HCT116 (cell line): Measurements from ENCODE around the gene SPTBN1. TPM values are rescaled to one million over a fixed set of nuclear protein-coding genes. Genes with fewer than 3 reads are reported as not detected.

Source experiments
- ATAC-seq: fragments of 200-7000 bp; cut with Tn5 transposase; 2 replicates; pipeline ENCODE4 v1.9.1; 2020; ENCODE audit warnings: mild to moderate bottlenecking, moderate library complexity
- BruUV-seq: library from RNA; stranded (reverse); fragments of 400-500 nt; replicated peaks from 2 replicates; lab custom pipeline; 2021; lab: Mats Ljungman, UMichigan
- CTCF ChIA-PET: fragments of 300-600 bp; sonication (Branson Sonifier 250); formaldehyde crosslinking; loops from one replicate; lab custom pipeline; 2021; ENCODE audit warnings: antibody characterized with exemption; lab: Charles Lee
- POLR2A ChIA-PET: fragments of 300-600, 350-600 bp; sonication (Branson Sonifier 250); formaldehyde crosslinking; loops from one replicate; lab custom pipeline; 2021; ENCODE audit warnings: antibody characterized with exemption; lab: Charles Lee
- RAD21 ChIA-PET, 2 experiments: fragments of 300-600 bp; sonication (Branson Sonifier 250); formaldehyde crosslinking; loops; one replicate each; lab custom pipeline; 2023; ENCODE audit warnings: low total read pairs in 2 of 2; ENCODE audit not compliant: uncharacterized antibody in 2 of 2, unreplicated experiment in 2 of 2, low non-redundant PET in 1 of 2; lab: Charles Lee
- DNase-seq: peaks from one replicate; pipeline ENCODE4 v3.0.0-alpha.2; 2010; ENCODE audit warnings: low read depth, low spot score
- H2AFZ ChIP-seq: fragments of 200-600 bp; shearing (Covaris generic), sonication (generic); 2 replicates; pipeline ENCODE4 v1.6.1; 2017; ENCODE audit warnings: low read depth, mixed run types, mixed read lengths, antibody characterized with exemption, low read length; ENCODE audit not compliant: poor library complexity, severe bottlenecking
- H3K27ac ChIP-seq: 2 replicates; pipeline ENCODE4 v1.5.1; 2012; ENCODE audit warnings: low read depth, low read length
- H3K27me3 ChIP-seq: fragments of 200-600 bp; sonication (generic); 2 replicates; pipeline ENCODE4 v1.6.1; 2016; ENCODE audit warnings: mixed run types, low read length, mixed read lengths; ENCODE audit not compliant: insufficient read depth
- H3K36me3 ChIP-seq, 2 experiments: fragments of 200-500 bp in 1 of 2; fragments of 200-600 bp in 1 of 2; sonication (Bioruptor generic) in 1 of 2; sonication (generic) in 1 of 2; 2 replicates each; pipeline versions ENCODE4 v1.5.1 to v1.6.1; 2014 to 2016; ENCODE audit warnings: low read length in 2 of 2, inconsistent platforms in 1 of 2, mixed read lengths in 1 of 2, mixed run types in 1 of 2; ENCODE audit not compliant: insufficient read depth in 2 of 2, control insufficient read depth in 1 of 2
- H3K4me1 ChIP-seq, 2 experiments: fragments of 200-600 bp in 1 of 2; sonication (generic) in 1 of 2; 2 replicates each; pipeline versions ENCODE4 v1.5.1 to v1.6.1; 2012 to 2017; ENCODE audit warnings: low read length in 2 of 2, inconsistent platforms in 1 of 2, mild to moderate bottlenecking in 1 of 2, mixed read lengths in 1 of 2, mixed run types in 1 of 2, moderate library complexity in 1 of 2; ENCODE audit not compliant: insufficient read depth in 2 of 2, control insufficient read depth in 1 of 2
- H3K4me2 ChIP-seq: fragments of 200-600 bp; sonication (generic); 2 replicates; pipeline ENCODE4 v1.6.1; 2017; ENCODE audit warnings: mixed run types, low read length, mixed read lengths
- H3K4me3 ChIP-seq, 2 experiments: fragments of 200-600 bp in 1 of 2; sonication (generic) in 1 of 2; replicated peaks in 1 of 2; 2 replicates each; pipeline ENCODE4 v1.5.1; 2011 to 2016; ENCODE audit warnings: low read length in 2 of 2, control low read depth in 1 of 2, low read depth in 1 of 2, mild to moderate bottlenecking in 1 of 2, mixed read lengths in 1 of 2, mixed run types in 1 of 2
- H3K79me2 ChIP-seq: fragments of 200-600 bp; sonication (generic); 2 replicates; pipeline ENCODE4 v1.6.1; 2017; ENCODE audit warnings: mild to moderate bottlenecking, mixed run types, low read length, moderate library complexity, mixed read lengths; ENCODE audit not compliant: insufficient read depth
- H3K9ac ChIP-seq: fragments of 200-600 bp; sonication (generic); 2 replicates; pipeline ENCODE4 v1.6.1; 2016; ENCODE audit warnings: low read length, mixed read lengths
- H3K9me2 ChIP-seq: fragments of 200-600 bp; sonication (generic), shearing (Covaris generic); 2 replicates; pipeline ENCODE4 v1.6.1; 2017; ENCODE audit warnings: mixed run types, mild to moderate bottlenecking, moderate library complexity; ENCODE audit not compliant: insufficient read depth
- H3K9me3 ChIP-seq, 2 experiments: fragments of 200-500 bp in 1 of 2; fragments of 200-600 bp in 1 of 2; sonication (Bioruptor generic) in 1 of 2; sonication (generic) in 1 of 2; 2 replicates each; pipeline ENCODE4 v1.6.1; 2014 to 2017; ENCODE audit warnings: low read length in 2 of 2, mixed read lengths in 2 of 2, inconsistent platforms in 1 of 2, low read depth in 1 of 2, mild to moderate bottlenecking in 1 of 2, mixed run types in 1 of 2, moderate library complexity in 1 of 2; ENCODE audit not compliant: control insufficient read depth in 1 of 2, insufficient read depth in 1 of 2
- H4K20me1 ChIP-seq: fragments of 200-600 bp; sonication (generic), shearing (Covaris generic); 2 replicates; pipeline ENCODE4 v1.6.1; 2017; ENCODE audit warnings: mixed run types, mild to moderate bottlenecking, moderate library complexity; ENCODE audit not compliant: insufficient read depth
- CBX3 ChIP-seq: IDR thresholded peaks from 2 replicates; pipeline ENCODE4 v1.6.1; 2012; ENCODE audit warnings: low read depth
- CEBPB ChIP-seq: IDR thresholded peaks from 2 replicates; pipeline ENCODE4 v1.6.1; 2012; ENCODE audit warnings: low read depth
- ELF1 ChIP-seq: IDR thresholded peaks from 2 replicates; pipeline ENCODE4 v1.6.1; 2012; ENCODE audit warnings: low read depth, borderline replicate concordance
- EZH2phosphoT487 ChIP-seq: fragments of 200-600 bp; IDR thresholded peaks from 2 replicates; pipeline ENCODE4 v1.6.1; 2018; ENCODE audit warnings: antibody characterized with exemption, borderline replicate concordance
- TCF7L2 ChIP-seq: IDR thresholded peaks from 2 replicates; pipeline ENCODE4 v1.7.0; 2011; ENCODE audit warnings: borderline replicate concordance, inconsistent platforms; ENCODE audit not compliant: insufficient read depth, insufficient read length; ENCODE audit errors: extremely low read depth
- YY1 ChIP-seq: IDR thresholded peaks from 2 replicates; pipeline ENCODE4 v1.6.1; 2011; ENCODE audit warnings: low read length, low read depth, moderate library complexity, mild to moderate bottlenecking; ENCODE audit not compliant: insufficient replicate concordance; ENCODE audit errors: extremely low read depth
- intact Hi-C: fragments of 100-400 bp; cut with micrococcal nuclease; formaldehyde crosslinking; loops from 2 replicates; pipeline ENCODE4 v1.10.0; 2022
- total RNA-seq: library from RNA; stranded (reverse); gene quantifications from one replicate; pipeline ENCODE4 v1.2.1, GENCODE V29; 2021; ENCODE audit not compliant: unreplicated experiment
- TF ChIP-seq, protein P1 (sequence below): IDR thresholded peaks from 2 replicates; pipeline ENCODE4 v1.6.1; 2012; ENCODE audit warnings: low read depth
- TF ChIP-seq, protein P2 (sequence below), 3 experiments: fragments of 200-600 bp in 1 of 3; sonication (generic) in 1 of 3; IDR thresholded peaks in 2 of 3; conservative IDR thresholded peaks in 1 of 3; 2 replicates each; pipeline ENCODE4 v1.5.1; 2012 to 2017; ENCODE audit warnings: low read depth in 2 of 3, low read length in 2 of 3, antibody characterized with exemption in 1 of 3, borderline replicate concordance in 1 of 3, control low read depth in 1 of 3, mild to moderate bottlenecking in 1 of 3, mixed read lengths in 1 of 3, mixed run types in 1 of 3, moderate library complexity in 1 of 3; ENCODE audit not compliant: insufficient read depth in 1 of 3
- TF ChIP-seq, protein P3 (sequence below): IDR thresholded peaks from 2 replicates; pipeline ENCODE4 v1.6.1; 2011; ENCODE audit warnings: mild to moderate bottlenecking, low read length, moderate library complexity; ENCODE audit not compliant: insufficient replicate concordance; ENCODE audit errors: extremely low read depth

The SPTBN1 gene
- total RNA-seq, 1 experiment from 2014 or later, result 84.4 TPM

DNA sequence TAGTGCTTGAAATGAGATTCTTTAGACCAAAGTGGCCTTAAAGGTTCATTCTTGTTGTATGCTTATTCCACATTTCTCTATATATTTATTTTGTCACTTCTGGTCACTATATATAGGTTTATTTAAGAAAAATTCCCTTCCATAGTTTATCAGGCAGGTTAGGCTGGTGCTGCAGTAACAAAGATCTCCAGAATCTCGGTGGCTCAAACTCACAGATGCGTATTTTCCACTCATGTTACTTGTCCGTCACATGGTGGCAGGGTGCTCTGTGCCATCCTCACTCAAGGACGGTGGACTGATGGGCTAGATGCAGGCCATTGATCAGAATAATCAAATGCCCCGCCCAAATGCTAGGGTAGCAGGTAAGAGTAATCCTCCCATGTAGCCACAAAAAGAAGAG is 19.8 kb downstream of the SPTBN1 start:
- POLR2A ChIA-PET, result no interaction called here
- no peak overlapping the region for H3K4me2 ChIP-seq
- TF ChIP-seq, protein P1, sequence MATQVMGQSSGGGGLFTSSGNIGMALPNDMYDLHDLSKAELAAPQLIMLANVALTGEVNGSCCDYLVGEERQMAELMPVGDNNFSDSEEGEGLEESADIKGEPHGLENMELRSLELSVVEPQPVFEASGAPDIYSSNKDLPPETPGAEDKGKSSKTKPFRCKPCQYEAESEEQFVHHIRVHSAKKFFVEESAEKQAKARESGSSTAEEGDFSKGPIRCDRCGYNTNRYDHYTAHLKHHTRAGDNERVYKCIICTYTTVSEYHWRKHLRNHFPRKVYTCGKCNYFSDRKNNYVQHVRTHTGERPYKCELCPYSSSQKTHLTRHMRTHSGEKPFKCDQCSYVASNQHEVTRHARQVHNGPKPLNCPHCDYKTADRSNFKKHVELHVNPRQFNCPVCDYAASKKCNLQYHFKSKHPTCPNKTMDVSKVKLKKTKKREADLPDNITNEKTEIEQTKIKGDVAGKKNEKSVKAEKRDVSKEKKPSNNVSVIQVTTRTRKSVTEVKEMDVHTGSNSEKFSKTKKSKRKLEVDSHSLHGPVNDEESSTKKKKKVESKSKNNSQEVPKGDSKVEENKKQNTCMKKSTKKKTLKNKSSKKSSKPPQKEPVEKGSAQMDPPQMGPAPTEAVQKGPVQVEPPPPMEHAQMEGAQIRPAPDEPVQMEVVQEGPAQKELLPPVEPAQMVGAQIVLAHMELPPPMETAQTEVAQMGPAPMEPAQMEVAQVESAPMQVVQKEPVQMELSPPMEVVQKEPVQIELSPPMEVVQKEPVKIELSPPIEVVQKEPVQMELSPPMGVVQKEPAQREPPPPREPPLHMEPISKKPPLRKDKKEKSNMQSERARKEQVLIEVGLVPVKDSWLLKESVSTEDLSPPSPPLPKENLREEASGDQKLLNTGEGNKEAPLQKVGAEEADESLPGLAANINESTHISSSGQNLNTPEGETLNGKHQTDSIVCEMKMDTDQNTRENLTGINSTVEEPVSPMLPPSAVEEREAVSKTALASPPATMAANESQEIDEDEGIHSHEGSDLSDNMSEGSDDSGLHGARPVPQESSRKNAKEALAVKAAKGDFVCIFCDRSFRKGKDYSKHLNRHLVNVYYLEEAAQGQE, result no peak
- TF ChIP-seq YY1 (no peak), CBX3 (no peak), ELF1 (no peak), EZH2phosphoT487 (no peak), TCF7L2 (no peak), CEBPB (no peak)
- TF ChIP-seq, protein P2, sequence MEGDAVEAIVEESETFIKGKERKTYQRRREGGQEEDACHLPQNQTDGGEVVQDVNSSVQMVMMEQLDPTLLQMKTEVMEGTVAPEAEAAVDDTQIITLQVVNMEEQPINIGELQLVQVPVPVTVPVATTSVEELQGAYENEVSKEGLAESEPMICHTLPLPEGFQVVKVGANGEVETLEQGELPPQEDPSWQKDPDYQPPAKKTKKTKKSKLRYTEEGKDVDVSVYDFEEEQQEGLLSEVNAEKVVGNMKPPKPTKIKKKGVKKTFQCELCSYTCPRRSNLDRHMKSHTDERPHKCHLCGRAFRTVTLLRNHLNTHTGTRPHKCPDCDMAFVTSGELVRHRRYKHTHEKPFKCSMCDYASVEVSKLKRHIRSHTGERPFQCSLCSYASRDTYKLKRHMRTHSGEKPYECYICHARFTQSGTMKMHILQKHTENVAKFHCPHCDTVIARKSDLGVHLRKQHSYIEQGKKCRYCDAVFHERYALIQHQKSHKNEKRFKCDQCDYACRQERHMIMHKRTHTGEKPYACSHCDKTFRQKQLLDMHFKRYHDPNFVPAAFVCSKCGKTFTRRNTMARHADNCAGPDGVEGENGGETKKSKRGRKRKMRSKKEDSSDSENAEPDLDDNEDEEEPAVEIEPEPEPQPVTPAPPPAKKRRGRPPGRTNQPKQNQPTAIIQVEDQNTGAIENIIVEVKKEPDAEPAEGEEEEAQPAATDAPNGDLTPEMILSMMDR (IDR thresholded peaks at IDR 0.05 in 2 of 3, conservative IDR thresholded peaks at IDR 0.05 in 1 of 3; ENCODE audit: borderline replicate concordance in 1 of 3, insufficient read depth in 1 of 3, low read depth in 2 of 3, low read length in 2 of 3), result no peak
- TF ChIP-seq, protein P3, sequence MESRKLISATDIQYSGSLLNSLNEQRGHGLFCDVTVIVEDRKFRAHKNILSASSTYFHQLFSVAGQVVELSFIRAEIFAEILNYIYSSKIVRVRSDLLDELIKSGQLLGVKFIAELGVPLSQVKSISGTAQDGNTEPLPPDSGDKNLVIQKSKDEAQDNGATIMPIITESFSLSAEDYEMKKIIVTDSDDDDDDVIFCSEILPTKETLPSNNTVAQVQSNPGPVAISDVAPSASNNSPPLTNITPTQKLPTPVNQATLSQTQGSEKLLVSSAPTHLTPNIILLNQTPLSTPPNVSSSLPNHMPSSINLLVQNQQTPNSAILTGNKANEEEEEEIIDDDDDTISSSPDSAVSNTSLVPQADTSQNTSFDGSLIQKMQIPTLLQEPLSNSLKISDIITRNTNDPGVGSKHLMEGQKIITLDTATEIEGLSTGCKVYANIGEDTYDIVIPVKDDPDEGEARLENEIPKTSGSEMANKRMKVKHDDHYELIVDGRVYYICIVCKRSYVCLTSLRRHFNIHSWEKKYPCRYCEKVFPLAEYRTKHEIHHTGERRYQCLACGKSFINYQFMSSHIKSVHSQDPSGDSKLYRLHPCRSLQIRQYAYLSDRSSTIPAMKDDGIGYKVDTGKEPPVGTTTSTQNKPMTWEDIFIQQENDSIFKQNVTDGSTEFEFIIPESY, result no peak
- TF ChIP-seq, all 23 proteins: peak for 0
- H3K4me1 ChIP-seq, result peaks cover 14 to 37% of the 10 kb centered on the region in 2 experiments
- no peaks in the 10 kb centered on the region for H3K79me2 ChIP-seq
- H2AFZ ChIP-seq, result no peak overlapping the region
- intact Hi-C loops, result no loop called here
- no peaks in the 10 kb centered on the region for H3K36me3 ChIP-seq
- no TSS peak for BruUV-seq
- H4K20me1 ChIP-seq, result no peaks in the 10 kb centered on the region
- H3K9me2 ChIP-seq, result no peaks in the 10 kb centered on the region
- no peaks in the 10 kb centered on the region for H3K9me3 ChIP-seq
- no peak for DNase-seq
- CTCF ChIA-PET, result no interaction called here
- H3K9ac ChIP-seq, result no peak overlapping the region
- H3K27me3 ChIP-seq, result no peaks in the 10 kb centered on the region
- no peak for ATAC-seq
- RAD21 ChIA-PET, result no interaction called here
- no peak overlapping the region for H3K4me3 ChIP-seq
- H3K27ac ChIP-seq, result no peak overlapping the region
